Sigmoid colon (tissue), 7 donors: ENCODE measurements around the gene CDAN1. TPM values are rescaled to one million over a fixed set of nuclear protein-coding genes. Genes with fewer than 3 reads are reported as not detected.

Source experiments
- DNase-seq: peaks from one replicate; pipeline ENCODE4 v3.0.0-alpha.2; 2019
- H3K27ac ChIP-seq, 4 donors: fragments of 200-600 bp; sonication (generic); one replicate each; pipeline ENCODE4 v1.5.1; 2016 to 2019; ENCODE audit warnings: mild to moderate bottlenecking in 1 of 4
- H3K27me3 ChIP-seq, 3 donors: fragments of 200-600 bp; sonication (generic); one replicate each; pipeline ENCODE4 v1.5.1; 2019; ENCODE audit warnings: mild to moderate bottlenecking in 1 of 3
- H3K36me3 ChIP-seq, 4 donors: fragments of 200-600 bp; sonication (generic); one replicate each; pipeline ENCODE4 v1.5.1; 2016 to 2019
- H3K4me1 ChIP-seq, 4 donors: fragments of 200-600 bp; sonication (generic); one replicate each; pipeline ENCODE4 v1.5.1; 2017 to 2019
- H3K4me3 ChIP-seq, 4 donors: fragments of 200-600 bp; sonication (generic); one replicate each; pipeline ENCODE4 v1.5.1; 2017 to 2019; ENCODE audit warnings: mild to moderate bottlenecking in 2 of 4, moderate library complexity in 1 of 4
- H3K9me3 ChIP-seq, 4 donors: fragments of 200-600 bp in 3 of 4; sonication (generic) in 3 of 4; one replicate each; pipeline versions ENCODE4 v1.5.1 to v1.6.1; 2013 to 2019
- EP300 ChIP-seq, 4 donors: sonication (generic); formaldehyde crosslinking; IDR thresholded peaks; one replicate each; pipeline ENCODE4 v1.6.1; 2017; ENCODE audit warnings: antibody characterized with exemption in 4 of 4
- POLR2A ChIP-seq, 2 donors: fragments of 450-650 bp; IDR thresholded peaks; one replicate each; pipeline ENCODE4 v1.6.1; 2016; ENCODE audit warnings: antibody characterized with exemption in 2 of 2, mild to moderate bottlenecking in 2 of 2, moderate library complexity in 2 of 2
- POLR2AphosphoS5 ChIP-seq, 4 donors: sonication (generic); formaldehyde crosslinking; IDR thresholded peaks; one replicate each; pipeline ENCODE4 v1.6.1; 2017; ENCODE audit warnings: antibody characterized with exemption in 4 of 4
- WGBS, 2 donors: extraction: QIAGEN DNeasy Blood & Tissue Kit; methylation state at CpG; one replicate each; pipeline ENCODE4 v1.1.7; 2013; 5-methylcytosine and 5-hydroxymethylcytosine counted together
- intact Hi-C: fragments of 100-400 bp; cut with DNase I; formaldehyde crosslinking; loops from one replicate; pipeline ENCODE4 v1.15.1; 2023
- polyA plus RNA-seq, 3 donors: library from polyadenylated mRNA; stranded (reverse); fragments of 200-250 nt; gene quantifications; one replicate each; pipeline ENCODE4 v1.2.3, GENCODE V29; 2013
- total RNA-seq, 4 donors: library from RNA; depleted of rRNA; stranded (reverse); fragments of >200 nt; gene quantifications; one replicate each; pipeline ENCODE4 v1.1.0, GENCODE V29; 2016
- TF ChIP-seq, protein P1 (sequence below), 4 experiments: fragments of 450-650 bp in 3 of 4; fragments of 200-600 bp in 1 of 4; IDR thresholded peaks; one replicate each; pipeline ENCODE4 v1.5.1; 2016 to 2019; ENCODE audit warnings: antibody characterized with exemption in 4 of 4, mild to moderate bottlenecking in 3 of 4, moderate library complexity in 2 of 4
- donor health status: healthy with polysubstance abuse.
- donor health status: Bipolar disorder and iron deficiency.
- donor health status: healthy.

CDAN1 gene
- total and polyA plus RNA-seq, 7 donors = 1.2 to 11.4 (median 8.0) TPM

DNA sequence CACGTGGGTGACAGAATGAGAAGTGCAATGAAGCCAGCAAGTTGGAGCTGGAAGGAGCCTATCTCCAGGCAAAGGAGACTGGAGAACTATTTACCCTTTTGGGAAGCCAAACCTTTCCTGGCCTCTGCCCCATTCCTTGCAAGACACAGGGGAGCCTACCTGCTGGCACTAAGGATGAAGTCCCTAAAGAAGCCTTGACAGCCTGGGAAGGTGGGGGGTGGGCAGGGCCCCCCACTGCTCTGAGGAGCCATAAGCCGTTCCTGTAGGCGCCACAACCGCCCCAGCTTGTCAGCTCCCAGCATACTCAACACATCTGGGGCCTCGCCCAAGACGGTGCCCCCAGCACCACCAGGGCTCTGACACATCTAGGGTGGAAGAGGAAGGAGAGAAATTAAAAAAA lies 5.5 kb downstream of the CDAN1 start:
- peaks cover 0 to 16% (median 14%) of the 10 kb centered on the region in 4 donors for H3K4me1 ChIP-seq
- H3K4me3 ChIP-seq = no peak overlapping the region
- H3K27ac ChIP-seq = no peak overlapping the region
- H3K27me3 ChIP-seq = no peaks in the 10 kb centered on the region
- no peaks in the 10 kb centered on the region for H3K9me3 ChIP-seq
- no peak for DNase-seq
- no peak for TF ChIP-seq POLR2A (IDR thresholded peaks at IDR 0.05)
- TF ChIP-seq, protein P1, sequence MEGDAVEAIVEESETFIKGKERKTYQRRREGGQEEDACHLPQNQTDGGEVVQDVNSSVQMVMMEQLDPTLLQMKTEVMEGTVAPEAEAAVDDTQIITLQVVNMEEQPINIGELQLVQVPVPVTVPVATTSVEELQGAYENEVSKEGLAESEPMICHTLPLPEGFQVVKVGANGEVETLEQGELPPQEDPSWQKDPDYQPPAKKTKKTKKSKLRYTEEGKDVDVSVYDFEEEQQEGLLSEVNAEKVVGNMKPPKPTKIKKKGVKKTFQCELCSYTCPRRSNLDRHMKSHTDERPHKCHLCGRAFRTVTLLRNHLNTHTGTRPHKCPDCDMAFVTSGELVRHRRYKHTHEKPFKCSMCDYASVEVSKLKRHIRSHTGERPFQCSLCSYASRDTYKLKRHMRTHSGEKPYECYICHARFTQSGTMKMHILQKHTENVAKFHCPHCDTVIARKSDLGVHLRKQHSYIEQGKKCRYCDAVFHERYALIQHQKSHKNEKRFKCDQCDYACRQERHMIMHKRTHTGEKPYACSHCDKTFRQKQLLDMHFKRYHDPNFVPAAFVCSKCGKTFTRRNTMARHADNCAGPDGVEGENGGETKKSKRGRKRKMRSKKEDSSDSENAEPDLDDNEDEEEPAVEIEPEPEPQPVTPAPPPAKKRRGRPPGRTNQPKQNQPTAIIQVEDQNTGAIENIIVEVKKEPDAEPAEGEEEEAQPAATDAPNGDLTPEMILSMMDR (IDR thresholded peaks at IDR 0.05) = no peak
- TF ChIP-seq POLR2AphosphoS5 (IDR thresholded peaks at IDR 0.05) = no peak
- TF ChIP-seq EP300 (IDR thresholded peaks at IDR 0.05) = no peak
- 88% methylated on average over 6 of the region's 6 CpGs for WGBS, 2 donors
- H3K36me3 ChIP-seq = peaks cover 16 to 82% (median 38%) of the 10 kb centered on the region in 4 donors
- intact Hi-C loops = loop anchor here (10.0 kb wide), 1 partner anchor 373 kb away; the partner anchor contains the start of gene UBR1

DNA sequence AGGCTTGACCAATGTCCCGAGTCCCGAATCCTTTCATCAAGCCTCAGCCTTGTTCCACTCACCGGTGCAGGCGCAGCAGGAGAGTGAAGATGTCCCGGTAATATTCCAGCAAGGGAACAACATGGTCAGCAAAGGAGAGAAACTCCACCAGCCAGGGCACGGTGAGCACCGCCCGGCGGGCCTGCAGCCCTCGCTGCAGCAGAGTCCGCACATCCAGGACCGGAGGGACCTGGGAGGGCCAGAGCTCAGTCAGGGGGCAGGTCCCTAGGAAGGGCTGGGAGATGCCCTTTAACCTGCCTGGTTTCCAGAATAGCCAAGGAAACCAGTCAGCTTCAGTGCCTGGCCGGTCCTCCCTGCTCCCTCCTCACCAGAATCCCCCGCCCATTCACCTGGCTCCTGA lies 6.4 kb downstream of the CDAN1 start:
- Histone ChIP-seq H3K36me3 (peaks cover 16 to 91% (median 45%) of the 10 kb centered on the region in 4 donors), H3K27me3 (no peaks in the 10 kb centered on the region), H3K4me1 (peaks cover 0 to 9% (median 7%) of the 10 kb centered on the region in 4 donors), H3K9me3 (no peaks in the 10 kb centered on the region), H3K4me3 (no peak overlapping the region), H3K27ac (no peak overlapping the region)
- intact Hi-C loops = loop anchor here (10.0 kb wide), 1 partner anchor 374 kb away; the partner anchor contains the start of gene UBR1
- DNase-seq = no peak
- TF ChIP-seq, protein P1 (IDR thresholded peaks at IDR 0.05) = no peak
- TF ChIP-seq POLR2A (IDR thresholded peaks at IDR 0.05) = no peak
- no peak for TF ChIP-seq EP300 (IDR thresholded peaks at IDR 0.05)
- no peak for TF ChIP-seq POLR2AphosphoS5 (IDR thresholded peaks at IDR 0.05)
- WGBS, 2 donors = 95 to 97% methylated on average over 14 of the region's 14 CpGs

DNA sequence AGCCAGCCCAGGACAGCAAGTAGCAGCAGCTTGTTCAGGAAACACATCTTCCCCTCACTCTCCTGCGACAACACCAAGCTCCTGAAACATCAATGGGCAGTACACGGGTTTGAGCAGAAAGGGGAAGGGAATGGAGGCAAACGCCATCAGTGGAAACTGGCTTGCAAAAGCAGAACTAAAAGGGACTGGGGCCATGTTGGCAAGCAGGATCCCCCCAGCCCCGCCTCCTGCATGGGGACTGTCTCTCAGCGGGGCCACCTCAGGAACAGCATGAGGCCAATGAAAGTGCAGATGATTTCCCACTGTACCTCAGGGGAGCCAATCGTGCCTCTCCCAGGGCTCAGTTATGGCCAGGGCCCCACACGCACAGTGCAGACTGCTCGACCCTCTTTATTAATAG lies 6.8 kb downstream of the CDAN1 start:
- Histone ChIP-seq H3K4me3 (no peak overlapping the region), H3K27me3 (no peaks in the 10 kb centered on the region), H3K4me1 (peaks cover 0 to 5% (median 3%) of the 10 kb centered on the region in 4 donors), H3K27ac (no peak overlapping the region), H3K36me3 (peaks cover 17 to 95% (median 48%) of the 10 kb centered on the region in 4 donors), H3K9me3 (no peaks in the 10 kb centered on the region)
- DNase-seq = no peak
- TF ChIP-seq, protein P1 (IDR thresholded peaks at IDR 0.05) = no peak
- peak in 1 of 4 donors; percentile 14 for TF ChIP-seq POLR2AphosphoS5 (IDR thresholded peaks at IDR 0.05)
- intact Hi-C loops = loop anchor here (10.0 kb wide), 1 partner anchor 375 kb away; the partner anchor contains the start of gene UBR1
- WGBS, 2 donors = 91 to 95% methylated on average over 8 of the region's 8 CpGs

DNA sequence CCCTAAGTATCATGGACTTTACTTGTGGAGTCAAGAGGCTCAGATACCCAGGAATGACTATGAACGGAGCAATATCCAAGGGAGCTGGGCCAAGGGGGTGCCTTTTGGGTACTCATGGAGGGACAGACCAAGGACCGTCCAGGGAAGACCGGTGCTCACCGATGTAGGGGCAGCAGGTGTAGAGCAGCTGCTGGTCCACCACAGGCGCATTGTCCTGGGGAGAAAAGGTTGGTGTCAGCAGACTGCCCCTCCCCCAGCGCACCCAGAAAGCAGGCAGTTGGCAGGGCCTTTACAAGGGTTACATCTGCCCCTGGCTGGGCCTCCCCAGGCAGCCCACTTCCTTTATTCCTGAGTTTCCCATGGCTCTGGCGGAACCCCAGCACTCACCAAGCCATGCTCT lies 7.5 kb downstream of the CDAN1 start:
- WGBS, 2 donors = 93 to 96% methylated on average over 7 of the region's 7 CpGs
- intact Hi-C loops = no loop called here
- TF ChIP-seq, protein P1 (IDR thresholded peaks at IDR 0.05) = no peak
- TF ChIP-seq EP300 (IDR thresholded peaks at IDR 0.05) (no peak), POLR2AphosphoS5 (IDR thresholded peaks at IDR 0.05) (no peak), POLR2A (IDR thresholded peaks at IDR 0.05) (no peak)
- Histone ChIP-seq H3K27me3 (no peaks in the 10 kb centered on the region), H3K36me3 (peaks cover 24 to 100% (median 55%) of the 10 kb centered on the region in 4 donors), H3K27ac (no peak overlapping the region), H3K4me1 (no peaks in the 10 kb centered on the region), H3K4me3 (no peak overlapping the region), H3K9me3 (no peaks in the 10 kb centered on the region)
- no peak for DNase-seq

DNA sequence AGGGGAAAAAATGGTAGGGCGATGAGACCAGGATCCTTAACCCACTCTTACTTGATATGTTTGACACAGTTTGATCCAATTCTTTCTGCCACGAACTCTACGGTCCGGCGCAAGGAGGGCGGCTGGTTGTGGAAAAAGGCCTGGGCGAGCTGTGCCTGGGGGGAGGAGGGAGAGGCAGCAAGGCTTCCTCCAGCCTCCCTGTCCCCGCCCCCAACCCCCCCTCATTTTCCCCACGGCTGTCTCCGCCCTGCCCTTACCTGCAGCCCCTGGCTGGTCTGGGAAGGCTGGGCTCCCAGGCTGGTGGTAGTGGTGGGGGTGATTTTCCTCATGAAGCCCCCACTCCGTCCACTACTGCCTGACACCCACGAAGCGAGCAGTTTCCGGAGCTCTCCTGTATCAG lies 8.0 kb downstream of the CDAN1 start:
- H3K4me1 ChIP-seq = no peaks in the 10 kb centered on the region
- H3K27me3 ChIP-seq = no peaks in the 10 kb centered on the region
- WGBS, 2 donors = 86 to 88% methylated on average over 14 of the region's 14 CpGs
- no peak overlapping the region for H3K4me3 ChIP-seq
- H3K36me3 ChIP-seq = peaks cover 24 to 100% (median 58%) of the 10 kb centered on the region in 4 donors
- TF ChIP-seq POLR2A (IDR thresholded peaks at IDR 0.05) (no peak), POLR2AphosphoS5 (IDR thresholded peaks at IDR 0.05) (no peak), EP300 (IDR thresholded peaks at IDR 0.05) (no peak)
- TF ChIP-seq, protein P1 (IDR thresholded peaks at IDR 0.05) = no peak
- intact Hi-C loops = no loop called here
- no peak for DNase-seq
- H3K9me3 ChIP-seq = no peaks in the 10 kb centered on the region
- H3K27ac ChIP-seq = no peak overlapping the region
